Measurements from ENCODE around the gene GSTO2. TPM values are rescaled to one million over a fixed set of nuclear protein-coding genes. Genes with fewer than 3 reads are reported as not detected.
"Not testable (repeated sequence)": the region's sequence is repeated elsewhere in the genome, so short reads cannot be mapped to it uniquely, and the experiment has no call there.

GSTO2 gene
- 10 to 100 TPM; 27.9 to 49.0 (median 37.7) TPM for polyA plus RNA-seq (ENCODE audit: insufficient read length in 3 of 3)
- long read RNA-seq, donor 1, full-length matches to known transcripts, result 7 of 12 reads
- long read RNA-seq, donor 1, partial matches to known transcripts, result 5 of 12 reads
- long read RNA-seq, donor 1, other reads (novel, unspliced or antisense), result 0 of 12 reads
- long read RNA-seq, donor 2, full-length matches to known transcripts, result 9 of 18 reads
- long read RNA-seq, donor 2, partial matches to known transcripts, result 9 of 18 reads
- long read RNA-seq, donor 2, other reads (novel, unspliced or antisense), result 0 of 18 reads
- long read RNA-seq, donor 3, full-length matches to known transcripts, result 8 of 8 reads
- long read RNA-seq, donor 3, partial matches to known transcripts, result 0 of 8 reads
- long read RNA-seq, donor 3, other reads (novel, unspliced or antisense), result 0 of 8 reads
- long read RNA-seq, donor 4, full-length matches to known transcripts, result 7 of 7 reads
- long read RNA-seq, donor 4, partial matches to known transcripts, result 0 of 7 reads
- long read RNA-seq, donor 4, other reads (novel, unspliced or antisense), result 0 of 7 reads
- long read RNA-seq, donor 5, full-length matches to known transcripts, result 2 of 2 reads
- long read RNA-seq, donor 5, partial matches to known transcripts, result 0 of 2 reads
- long read RNA-seq, donor 5, other reads (novel, unspliced or antisense), result 0 of 2 reads
- long read RNA-seq, donor 6, full-length matches to known transcripts, result 7 of 7 reads
- long read RNA-seq, donor 6, partial matches to known transcripts, result 0 of 7 reads
- long read RNA-seq, donor 6, other reads (novel, unspliced or antisense), result 0 of 7 reads
- long read RNA-seq, donor 7, full-length matches to known transcripts, result 7 of 7 reads
- long read RNA-seq, donor 7, partial matches to known transcripts, result 0 of 7 reads
- long read RNA-seq, donor 7, other reads (novel, unspliced or antisense), result 0 of 7 reads
- long read RNA-seq, donor 8, result 0 reads
- long read RNA-seq, donor 9, full-length matches to known transcripts, result 8 of 13 reads
- long read RNA-seq, donor 9, partial matches to known transcripts, result 5 of 13 reads
- long read RNA-seq, donor 9, other reads (novel, unspliced or antisense), result 0 of 13 reads
- long read RNA-seq, donor 10, full-length matches to known transcripts, result 5 of 5 reads
- long read RNA-seq, donor 10, partial matches to known transcripts, result 0 of 5 reads
- long read RNA-seq, donor 10, other reads (novel, unspliced or antisense), result 0 of 5 reads
- long read RNA-seq, donor 11, full-length matches to known transcripts, result 4 of 4 reads
- long read RNA-seq, donor 11, partial matches to known transcripts, result 0 of 4 reads
- long read RNA-seq, donor 11, other reads (novel, unspliced or antisense), result 0 of 4 reads
- long read RNA-seq, donor 12, full-length matches to known transcripts, result 9 of 21 reads
- long read RNA-seq, donor 12, partial matches to known transcripts, result 12 of 21 reads
- long read RNA-seq, donor 12, other reads (novel, unspliced or antisense), result 0 of 21 reads
- long read RNA-seq, donor 13, full-length matches to known transcripts, result 3 of 3 reads
- long read RNA-seq, donor 13, partial matches to known transcripts, result 0 of 3 reads
- long read RNA-seq, donor 13, other reads (novel, unspliced or antisense), result 0 of 3 reads
- long read RNA-seq, donor 14, result 0 reads
- long read RNA-seq, donor 15, full-length matches to known transcripts, result 11 of 11 reads
- long read RNA-seq, donor 15, partial matches to known transcripts, result 0 of 11 reads
- long read RNA-seq, donor 15, other reads (novel, unspliced or antisense), result 0 of 11 reads
- long read RNA-seq, donor 16, full-length matches to known transcripts, result 9 of 9 reads
- long read RNA-seq, donor 16, partial matches to known transcripts, result 0 of 9 reads
- long read RNA-seq, donor 16, other reads (novel, unspliced or antisense), result 0 of 9 reads

DNA sequence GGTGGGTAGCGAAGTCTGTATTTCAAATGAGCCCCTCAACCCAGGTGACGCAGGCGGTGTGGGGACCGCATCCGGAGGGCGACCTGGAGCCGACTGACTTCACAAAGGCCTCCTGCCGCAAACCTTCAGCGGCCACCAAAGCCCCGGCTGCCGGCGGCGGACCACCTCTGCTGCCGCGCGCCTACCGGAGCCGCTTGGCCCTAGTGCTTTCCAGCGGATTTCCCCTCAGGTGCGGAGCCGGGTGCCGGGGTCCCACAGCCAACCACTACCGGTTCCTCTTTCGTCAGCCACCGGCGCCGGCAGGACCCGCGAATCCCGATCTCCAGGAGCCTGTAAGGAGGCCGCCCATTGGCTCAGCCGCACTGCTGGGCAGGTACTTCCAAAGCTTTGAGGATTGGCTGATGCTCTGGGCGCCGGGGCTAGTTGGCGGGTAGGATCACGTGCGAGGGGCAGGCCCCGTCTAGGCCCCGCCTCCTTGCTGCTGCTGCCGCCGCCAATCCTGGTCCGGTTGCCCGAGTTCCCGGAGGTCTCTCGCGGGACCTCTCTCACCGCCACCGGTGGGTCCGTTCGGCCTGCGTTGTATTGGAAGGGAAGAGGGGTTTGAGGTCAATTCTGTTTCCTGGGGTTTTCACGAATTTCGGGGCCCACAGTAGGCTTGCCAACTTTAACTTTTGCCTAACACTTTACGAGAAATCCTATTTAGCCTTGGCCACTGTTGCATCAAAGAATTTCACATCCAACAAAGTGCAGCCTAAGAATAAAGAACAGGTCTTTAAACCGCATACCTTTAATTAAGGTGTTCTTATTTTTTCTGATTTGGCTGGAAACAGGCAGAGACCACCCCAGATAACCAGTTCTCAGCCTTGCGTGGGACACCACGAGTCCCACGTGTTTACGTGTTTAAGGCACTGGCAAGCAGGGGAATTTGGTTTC, at the start of gene GSTO2:
TSS of gene GSTO2 (plus strand) at position 472 of the 933 bp plus-strand sequence. CDS start 5,732 bp downstream, outside the sequence.
- peak; percentile 98 for DNase-seq

DNA sequence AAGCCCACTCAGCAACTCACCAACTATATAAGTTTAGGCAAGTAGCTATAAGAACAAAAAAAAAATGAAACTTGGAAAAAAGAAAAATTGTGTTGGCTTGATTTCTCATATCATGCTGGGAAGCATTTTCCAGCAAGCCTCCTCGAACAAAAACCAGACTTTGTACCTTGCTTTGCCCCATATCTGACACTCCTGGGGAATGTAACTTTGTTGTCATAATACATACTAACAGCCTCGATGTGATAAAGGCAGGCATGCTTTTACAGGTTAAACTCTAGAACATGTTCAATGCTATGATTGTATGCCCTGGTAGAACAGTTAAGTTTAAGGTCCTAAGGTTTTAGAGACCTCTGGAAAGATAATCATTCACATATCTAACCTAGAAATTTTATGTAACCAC, 48.5 kb upstream of the GSTO2 start:
- DNase-seq, result no peak

DNA sequence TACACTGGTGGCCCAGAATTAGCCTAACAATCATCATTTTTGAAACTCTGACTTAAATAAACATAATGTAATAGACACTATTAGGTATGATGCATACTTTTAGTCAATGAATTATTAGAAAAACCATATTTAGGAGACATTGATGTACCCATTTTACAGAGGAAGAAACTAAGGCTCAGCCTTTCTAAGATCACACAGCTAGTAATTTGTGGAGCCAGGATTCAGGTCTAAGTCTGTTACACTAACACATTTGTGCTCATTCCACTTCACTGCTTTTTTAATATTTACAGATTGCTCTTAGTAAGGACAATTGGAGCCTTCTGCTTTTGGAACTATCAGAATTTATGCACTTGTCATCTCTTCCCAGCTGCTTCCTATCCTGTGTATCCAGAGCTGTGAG, 45.7 kb upstream of the GSTO2 start:
- DNase-seq, result no peak

DNA sequence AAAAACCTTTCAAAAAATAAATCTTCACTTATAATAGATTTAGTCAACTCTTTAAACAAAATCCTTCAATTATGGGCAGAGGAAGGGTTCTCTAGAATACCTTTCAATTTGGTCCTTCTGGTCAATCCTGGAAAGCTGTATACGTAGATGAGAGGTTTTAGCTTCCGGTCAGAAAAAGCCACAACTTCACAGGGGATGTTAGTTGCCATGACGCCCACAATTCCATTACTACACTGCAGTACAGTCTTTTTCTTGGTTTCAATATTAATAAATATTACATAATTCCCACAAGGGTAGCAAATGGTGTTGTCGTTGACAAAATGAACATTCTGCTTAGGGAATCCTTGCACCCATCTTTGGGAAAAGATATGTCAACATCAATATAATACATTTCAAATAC, 38.5 kb upstream of the GSTO2 start:
- no peak for DNase-seq

DNA sequence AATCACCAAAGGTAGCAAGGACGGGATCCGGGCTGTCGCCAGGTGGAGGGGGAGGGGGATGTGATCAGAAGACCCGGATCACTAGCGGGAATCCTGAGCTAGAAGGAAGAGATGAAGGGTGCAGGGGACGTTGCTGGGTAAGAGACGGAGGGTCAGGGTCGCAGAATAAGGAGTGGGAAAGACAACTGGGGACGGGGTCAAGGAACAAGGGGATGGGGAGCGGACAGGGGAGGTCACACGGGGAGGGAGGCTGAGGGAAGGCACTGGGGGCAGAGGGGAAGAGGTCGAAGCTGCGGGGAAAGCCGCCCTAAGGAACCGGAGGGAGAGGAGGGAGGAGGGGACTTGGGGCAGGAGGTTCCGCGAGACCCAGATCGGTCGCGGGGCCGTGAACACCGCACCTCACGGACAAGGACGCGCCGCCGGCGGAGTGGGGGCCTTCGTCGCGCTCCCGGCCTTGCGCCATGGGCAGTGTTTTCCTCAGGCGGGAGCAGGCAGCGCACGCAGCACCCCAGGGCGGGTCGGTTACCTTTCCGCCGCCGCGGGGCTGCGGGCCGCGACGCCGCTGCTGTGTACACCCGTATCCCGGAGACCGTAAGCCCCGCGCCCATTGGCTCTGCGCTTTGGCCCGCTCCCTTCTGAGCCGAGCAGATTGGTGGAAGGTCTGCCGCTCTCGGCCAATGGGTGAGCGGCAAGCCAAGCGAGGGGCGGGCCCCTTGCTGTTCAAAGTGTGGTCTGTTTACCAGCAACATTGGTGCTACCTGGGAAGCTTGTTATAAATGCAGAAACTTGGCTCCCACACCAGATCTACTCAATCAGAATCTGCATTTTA, 37.0 kb upstream of the GSTO2 start, which contains the start of gene CFAP43:
TSS of gene CFAP43 (minus strand) at position 581 of the 829 bp plus-strand sequence. CDS start at position 463, 118 bp downstream.
- DNase-seq, result peak; percentile 96

DNA sequence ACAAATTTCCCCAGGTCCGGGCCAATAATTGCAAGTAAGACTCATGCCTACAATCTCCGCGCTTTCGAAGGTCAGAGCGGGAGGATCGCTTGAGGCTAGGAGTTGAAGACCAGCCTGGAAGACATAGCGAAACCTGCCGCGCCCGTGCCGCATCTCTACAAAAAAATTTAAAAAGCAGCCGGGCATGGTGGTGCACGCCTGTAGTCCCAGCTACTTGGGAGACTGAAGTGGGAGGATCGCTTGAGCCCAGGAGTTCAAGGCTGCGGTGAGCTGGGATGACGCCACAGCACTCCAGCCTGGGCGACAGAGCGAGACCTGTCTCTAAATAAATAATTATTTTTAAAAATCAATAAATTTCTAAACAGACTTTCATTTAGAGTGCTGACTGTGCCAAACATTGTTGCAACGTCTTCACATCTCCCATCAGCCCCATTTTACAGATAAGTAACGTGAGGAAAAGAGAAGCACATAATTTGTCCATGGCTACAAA, 36.3 kb upstream of the GSTO2 start:
- DNase-seq, result no peak

DNA sequence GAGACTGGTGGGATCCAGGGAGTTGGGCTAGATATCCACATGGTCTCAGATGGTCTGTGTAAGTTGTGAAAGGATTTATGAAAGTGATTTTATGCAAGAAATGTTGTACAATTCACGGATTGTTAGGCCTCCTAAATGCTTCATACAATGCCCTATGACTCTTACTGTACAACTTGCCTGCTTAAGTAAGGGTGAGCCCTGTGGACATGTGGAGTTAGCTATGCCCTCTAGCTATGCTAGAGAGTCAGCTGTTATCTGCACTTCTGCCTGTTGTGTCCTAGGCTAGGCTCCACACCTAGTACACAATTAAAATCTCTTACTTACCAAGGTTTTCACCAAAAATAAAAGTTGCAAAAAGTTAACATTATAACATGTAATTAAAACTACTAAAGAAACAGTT, 35.2 kb upstream of the GSTO2 start:
- no peak for DNase-seq

DNA sequence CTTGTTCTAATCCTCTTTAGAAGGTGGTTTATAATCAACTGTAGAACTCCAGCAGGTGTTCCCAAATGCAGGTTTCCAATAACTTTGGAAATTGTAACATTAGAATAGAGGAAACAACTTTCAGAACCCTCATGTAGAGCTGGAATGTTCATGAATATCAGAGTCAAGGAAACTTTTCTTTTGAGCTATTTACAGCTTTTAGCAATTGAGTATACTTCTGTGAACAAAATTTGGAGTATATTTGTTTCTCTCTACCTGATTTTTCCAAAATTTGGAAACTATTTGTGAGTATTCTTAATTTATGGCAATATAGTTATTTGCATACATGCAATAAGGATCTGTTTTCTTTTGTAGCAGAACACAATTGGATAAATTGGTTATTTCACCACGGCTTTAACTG, 34.0 kb upstream of the GSTO2 start:
- DNase-seq, result no peak

DNA sequence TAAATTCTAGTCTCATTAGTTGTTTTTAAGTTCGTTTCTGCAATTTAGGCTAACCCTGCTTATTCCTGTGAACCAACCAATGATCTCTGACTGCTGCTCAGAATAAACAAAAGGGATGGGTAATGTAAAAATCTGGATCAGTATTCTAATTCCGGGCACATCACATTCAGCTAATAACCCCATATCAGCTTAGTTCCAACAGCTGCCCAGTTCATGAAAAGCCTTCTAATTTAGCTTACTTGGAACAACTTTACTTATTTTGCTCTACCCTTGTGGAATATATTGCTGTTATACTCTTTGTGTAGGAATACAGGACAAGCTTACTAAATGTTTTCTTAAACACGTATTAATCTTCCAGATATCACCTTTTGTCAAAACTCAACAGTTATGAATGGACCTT, 33.2 kb upstream of the GSTO2 start:
- DNase-seq, result no peak

DNA sequence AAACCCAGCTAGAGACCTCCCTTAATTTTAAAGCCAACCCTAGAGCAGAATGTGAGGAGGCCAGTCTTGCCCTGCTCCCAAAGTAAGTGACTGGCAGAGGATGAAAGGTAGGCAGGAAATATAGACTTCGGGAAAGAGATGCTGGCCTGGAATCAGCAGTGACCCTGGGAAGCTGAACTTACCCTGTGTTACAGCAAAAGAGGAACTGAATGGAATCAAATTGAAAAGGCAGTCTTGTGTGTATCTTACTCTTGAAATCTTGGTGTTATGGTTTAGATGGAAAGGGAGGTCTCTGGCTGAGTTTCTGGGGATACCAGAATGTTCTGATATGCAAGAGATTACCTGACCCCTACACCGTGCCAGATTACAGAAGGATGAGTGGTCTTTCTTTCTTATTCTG, 28.9 kb upstream of the GSTO2 start:
- DNase-seq, result no peak

DNA sequence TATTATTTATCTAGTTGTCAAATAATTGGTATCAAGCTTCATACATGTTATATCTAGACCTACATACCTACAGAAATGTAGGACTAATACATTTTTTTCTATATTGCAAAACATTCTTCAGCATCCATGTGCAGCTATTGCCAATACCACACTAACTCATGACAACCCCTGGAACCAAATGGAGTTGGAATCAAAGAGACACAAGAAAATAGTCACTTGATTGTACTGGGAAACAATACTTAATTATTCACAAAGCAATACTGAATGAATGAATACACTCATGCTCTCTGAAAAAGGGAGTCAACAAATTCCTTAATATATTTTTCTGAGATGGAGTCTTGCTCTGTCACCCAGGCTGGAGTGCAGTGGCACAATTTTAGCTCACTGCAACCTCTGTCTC, 26.4 kb upstream of the GSTO2 start:
- no peak for DNase-seq

DNA sequence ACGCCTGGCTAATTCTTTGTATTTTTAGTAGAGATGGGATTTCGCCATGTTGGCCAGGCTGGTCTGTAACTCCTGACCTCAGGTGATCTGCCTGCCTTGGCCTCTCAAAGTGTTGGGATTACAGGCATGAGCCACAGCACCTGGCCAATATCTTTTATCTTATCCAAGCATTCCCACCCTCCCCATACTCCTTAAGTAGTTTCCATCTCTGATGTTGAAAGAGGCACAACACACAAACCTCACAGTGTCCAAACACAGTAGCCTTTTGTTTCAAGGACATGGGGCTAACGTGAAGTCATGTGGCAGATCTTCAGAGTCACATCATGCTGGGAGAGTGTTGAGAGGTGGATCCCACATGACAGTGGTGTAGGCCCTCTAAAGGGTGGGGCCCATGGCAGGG, 26.0 kb upstream of the GSTO2 start:
- DNase-seq, result not testable (repeated sequence)

DNA sequence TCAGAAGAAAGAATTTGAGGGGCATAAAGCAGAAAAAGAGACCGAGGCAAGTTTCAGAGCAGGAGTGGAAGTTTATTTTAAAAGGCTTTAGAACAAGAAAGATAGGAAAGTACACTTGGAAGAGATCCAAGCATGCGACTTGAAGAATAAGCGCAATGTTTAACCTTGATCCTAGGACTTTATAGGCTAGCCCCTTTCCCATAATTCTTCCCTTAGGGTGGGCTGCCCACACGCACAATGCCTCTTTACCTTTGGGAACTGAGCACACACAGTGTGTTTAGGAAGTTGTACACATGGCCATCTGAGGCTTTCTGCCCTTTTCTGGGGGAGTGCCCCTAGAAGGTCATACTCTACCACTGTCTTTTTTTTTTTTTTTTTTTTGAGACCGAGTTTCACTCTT, 25.5 kb upstream of the GSTO2 start:
- no peak for DNase-seq

DNA sequence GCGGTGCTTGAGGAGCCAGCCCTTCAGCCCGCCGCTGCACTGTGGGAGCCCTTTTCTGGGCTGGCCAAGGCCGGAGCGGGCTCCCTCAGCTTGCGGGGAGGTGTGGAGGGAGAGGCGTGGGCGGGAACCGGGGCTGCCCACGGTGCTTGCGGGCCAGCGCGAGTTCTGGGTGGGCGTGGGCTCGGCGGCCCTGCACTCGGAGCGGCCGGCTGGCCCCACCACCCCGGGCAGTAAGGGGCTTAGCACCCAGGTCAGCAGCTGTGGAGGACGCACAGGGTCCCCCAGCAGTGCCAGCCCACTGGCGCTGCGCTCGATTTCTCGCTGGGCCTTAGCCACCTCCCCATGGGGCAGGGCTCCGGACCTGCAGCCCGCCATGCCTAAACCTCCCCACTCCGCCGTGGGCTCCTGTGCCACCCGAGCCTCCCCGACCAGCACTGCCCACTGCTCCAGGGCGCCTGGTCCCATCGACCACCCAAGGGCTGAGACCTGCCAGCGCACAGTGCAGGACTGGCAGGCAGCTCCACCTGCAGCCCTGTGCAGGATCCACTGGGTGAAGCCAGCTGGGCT, 23.8 kb upstream of the GSTO2 start:
- no peak for DNase-seq

DNA sequence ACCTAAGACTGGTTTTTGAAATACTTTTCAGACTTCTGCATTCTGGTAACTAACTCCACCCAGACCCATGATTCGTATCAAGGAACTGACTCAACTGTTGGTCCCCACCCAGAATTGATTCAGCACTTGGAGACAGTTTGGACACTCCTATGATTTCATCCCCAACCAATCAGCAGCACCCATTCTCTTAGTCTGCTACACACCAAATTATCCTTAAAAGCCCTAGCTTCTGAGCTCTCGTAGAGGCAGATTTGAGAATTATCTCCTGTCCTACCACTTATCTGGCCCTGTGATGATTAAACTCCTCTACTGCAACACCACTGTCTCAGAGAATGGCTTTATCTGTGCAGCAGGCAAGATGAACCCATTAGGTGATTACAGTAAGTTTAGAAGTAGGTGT, 22.0 kb upstream of the GSTO2 start:
- DNase-seq, result no peak

DNA sequence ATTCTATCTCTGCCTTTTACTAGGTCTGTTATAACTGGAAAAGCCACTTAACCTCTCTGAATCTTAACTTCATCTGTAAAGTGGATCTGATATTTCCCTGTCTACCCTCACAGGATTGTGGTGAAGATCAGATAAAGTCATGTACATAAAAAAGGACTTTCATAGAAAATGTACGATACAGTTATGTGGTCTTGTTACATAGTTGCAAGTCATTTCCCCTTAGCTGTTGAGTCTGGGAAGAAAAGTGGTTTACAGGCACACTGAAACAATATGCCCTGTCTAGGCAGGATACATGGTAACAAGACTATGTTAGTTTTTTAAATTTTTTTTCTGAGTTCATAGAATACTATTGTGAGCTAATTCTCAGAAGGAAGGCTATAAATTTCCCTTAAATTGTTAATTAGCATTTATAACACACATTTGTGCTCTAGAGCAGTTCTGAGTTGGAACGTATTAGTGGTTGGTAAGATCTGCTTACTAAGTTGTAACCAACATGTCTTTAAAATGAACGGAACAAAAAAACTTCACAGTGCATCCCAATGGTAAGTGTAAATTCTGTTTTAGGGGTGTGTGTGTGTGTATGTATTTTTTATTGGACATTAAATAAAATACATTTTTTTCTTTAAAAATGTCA, 21.4 kb upstream of the GSTO2 start:
- no peak for DNase-seq

DNA sequence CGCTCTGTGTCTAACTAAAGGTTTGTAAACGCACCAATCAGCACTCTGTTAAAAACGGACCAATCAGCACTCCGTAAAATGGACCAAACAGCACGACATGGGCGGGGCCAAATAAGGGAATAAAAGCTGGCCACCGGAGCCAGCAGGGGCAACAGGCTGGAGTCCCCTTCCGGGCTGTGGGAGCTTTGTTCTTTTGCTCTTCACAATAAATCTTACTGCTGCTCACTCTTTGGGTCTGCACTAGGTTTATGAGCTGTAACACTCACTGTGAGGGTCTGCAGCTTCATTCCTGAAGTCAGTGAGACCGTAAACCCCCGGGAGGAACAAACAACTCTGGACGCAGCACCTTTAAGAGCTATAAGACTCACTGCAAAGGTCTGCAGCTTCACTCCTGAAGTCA, 20.1 kb upstream of the GSTO2 start:
- DNase-seq, result not testable (repeated sequence)
